ENCODE measurements around the gene RBM17. TPM values are rescaled to one million over a fixed set of nuclear protein-coding genes. Genes with fewer than 3 reads are reported as not detected.

RBM17 gene
- total and polyA plus RNA-seq, 2 of the 13 experiments (the other 11 are each of a cell fraction or from before 2014, with no cell fraction given), result 30.7 to 77.5 TPM

DNA sequence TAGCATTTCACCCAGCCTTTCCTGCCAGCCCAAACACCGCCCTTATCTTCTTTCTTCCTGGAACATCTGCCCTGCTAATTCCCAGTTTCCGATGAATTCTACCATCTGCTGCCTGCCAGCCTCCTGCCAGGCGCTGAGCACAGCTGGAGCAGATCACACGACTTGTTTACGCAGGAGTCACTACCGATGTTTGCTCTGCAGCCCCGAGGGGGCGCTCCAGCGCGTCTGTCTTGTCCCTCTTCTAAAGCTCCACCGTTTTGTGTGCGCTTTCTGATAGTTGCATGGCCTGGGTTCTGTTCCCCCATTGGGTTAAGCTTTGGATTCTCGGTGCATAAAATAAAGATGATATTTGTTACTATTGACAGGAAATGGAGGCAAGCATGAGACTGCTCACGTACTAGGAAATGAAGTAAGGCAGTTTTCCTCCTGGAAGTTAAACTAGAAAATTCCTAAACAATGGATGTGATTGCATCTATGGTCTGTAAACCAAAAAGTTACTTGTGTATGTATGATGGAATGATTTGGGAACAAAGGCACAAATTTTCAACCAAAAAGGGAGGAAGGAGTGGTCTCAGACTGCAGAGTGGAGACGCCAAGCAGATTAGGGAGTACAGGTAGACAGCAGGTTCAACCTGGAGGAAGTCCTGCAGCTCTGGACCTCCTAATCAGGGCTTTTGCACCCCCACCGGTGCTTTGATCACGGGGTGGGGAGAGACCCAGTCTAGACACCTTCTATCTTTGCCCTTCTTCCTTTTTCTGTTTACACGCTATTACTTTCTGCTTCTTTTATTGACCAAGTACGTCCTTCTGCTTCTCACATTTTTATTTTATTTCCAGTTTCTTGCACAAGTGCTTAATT is 2.2 kb upstream of the RBM17 start (continued):
- TF ChIP-seq FOXA1 (IDR thresholded peaks at IDR 0.05) (no peak), FOXA1 (CRISPR knock-in tag; IDR thresholded peaks at IDR 0.05) (peak; percentile 90), NCOA2 (CRISPR knock-in tag; IDR thresholded peaks at IDR 0.05) (no peak), POGZ (CRISPR knock-in tag; IDR thresholded peaks at IDR 0.05) (0 out of 2 replicates have a peak, but pooled peaks have one; percentile 42), ZNF282 (IDR thresholded peaks at IDR 0.05; ENCODE audit: partially characterized antibody) (no peak), KDM2A (CRISPR knock-in tag; IDR thresholded peaks at IDR 0.05; ENCODE audit: borderline replicate concordance, low read depth) (peak; percentile 61; the same call in 1 of the 2 replicates), STAG1 (CRISPR knock-in tag; IDR thresholded peaks at IDR 0.05) (peak; percentile 55), ZNF501 (CRISPR knock-in tag; IDR thresholded peaks at IDR 0.05) (0 out of 2 replicates have a peak, but pooled peaks have one; percentile 33), NAIF1 (CRISPR knock-in tag; IDR thresholded peaks at IDR 0.05; ENCODE audit: borderline replicate concordance) (no peak), SAP130 (CRISPR knock-in tag; IDR thresholded peaks at IDR 0.05; ENCODE audit: low read depth) (peak; percentile 36; the same call in 1 of the 2 replicates), BHLHE40 (IDR thresholded peaks at IDR 0.05; ENCODE audit: low read length) (peak; percentile 77)
- TF ChIP-seq, protein P1, sequence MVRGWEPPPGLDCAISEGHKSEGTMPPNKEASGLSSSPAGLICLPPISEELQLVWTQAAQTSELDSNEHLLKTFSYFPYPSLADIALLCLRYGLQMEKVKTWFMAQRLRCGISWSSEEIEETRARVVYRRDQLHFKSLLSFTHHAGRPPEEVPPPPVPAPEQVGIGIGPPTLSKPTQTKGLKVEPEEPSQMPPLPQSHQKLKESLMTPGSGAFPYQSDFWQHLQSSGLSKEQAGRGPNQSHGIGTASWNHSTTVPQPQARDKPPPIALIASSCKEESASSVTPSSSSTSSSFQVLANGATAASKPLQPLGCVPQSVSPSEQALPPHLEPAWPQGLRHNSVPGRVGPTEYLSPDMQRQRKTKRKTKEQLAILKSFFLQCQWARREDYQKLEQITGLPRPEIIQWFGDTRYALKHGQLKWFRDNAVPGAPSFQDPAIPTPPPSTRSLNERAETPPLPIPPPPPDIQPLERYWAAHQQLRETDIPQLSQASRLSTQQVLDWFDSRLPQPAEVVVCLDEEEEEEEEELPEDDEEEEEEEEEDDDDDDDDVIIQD (CRISPR knock-in tag; IDR thresholded peaks at IDR 0.05; ENCODE audit: low read depth), result peak; percentile 23; the same call in 1 of the 2 replicates
- TF ChIP-seq, protein P2, sequence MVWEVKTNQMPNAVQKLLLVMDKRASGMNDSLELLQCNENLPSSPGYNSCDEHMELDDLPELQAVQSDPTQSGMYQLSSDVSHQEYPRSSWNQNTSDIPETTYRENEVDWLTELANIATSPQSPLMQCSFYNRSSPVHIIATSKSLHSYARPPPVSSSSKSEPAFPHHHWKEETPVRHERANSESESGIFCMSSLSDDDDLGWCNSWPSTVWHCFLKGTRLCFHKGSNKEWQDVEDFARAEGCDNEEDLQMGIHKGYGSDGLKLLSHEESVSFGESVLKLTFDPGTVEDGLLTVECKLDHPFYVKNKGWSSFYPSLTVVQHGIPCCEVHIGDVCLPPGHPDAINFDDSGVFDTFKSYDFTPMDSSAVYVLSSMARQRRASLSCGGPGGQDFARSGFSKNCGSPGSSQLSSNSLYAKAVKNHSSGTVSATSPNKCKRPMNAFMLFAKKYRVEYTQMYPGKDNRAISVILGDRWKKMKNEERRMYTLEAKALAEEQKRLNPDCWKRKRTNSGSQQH (CRISPR knock-in tag; IDR thresholded peaks at IDR 0.05; ENCODE audit: low read depth), result no peak
- TF ChIP-seq, protein P3, sequence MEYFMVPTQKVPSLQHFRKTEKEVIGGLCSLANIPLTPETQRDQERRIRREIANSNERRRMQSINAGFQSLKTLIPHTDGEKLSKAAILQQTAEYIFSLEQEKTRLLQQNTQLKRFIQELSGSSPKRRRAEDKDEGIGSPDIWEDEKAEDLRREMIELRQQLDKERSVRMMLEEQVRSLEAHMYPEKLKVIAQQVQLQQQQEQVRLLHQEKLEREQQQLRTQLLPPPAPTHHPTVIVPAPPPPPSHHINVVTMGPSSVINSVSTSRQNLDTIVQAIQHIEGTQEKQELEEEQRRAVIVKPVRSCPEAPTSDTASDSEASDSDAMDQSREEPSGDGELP (IDR thresholded peaks at IDR 0.05; ENCODE audit: borderline replicate concordance, low read depth), result peak; percentile 84; the same call in 1 of the 2 replicates

All from HepG2 (cell line).